WTC11 (cell line): ENCODE measurements around the gene PARP4. TPM values are rescaled to one million over a fixed set of nuclear protein-coding genes. Genes with fewer than 3 reads are reported as not detected.

Experiments
- ATAC-seq: fragments of 200-7000 bp; cut with Tn5 transposase; 2 replicates; pipeline ENCODE4 v1.10.0; 2021; ENCODE audit warnings: mild to moderate bottlenecking, moderate library complexity
- CTCF ChIA-PET: fragments of 300-600 bp; sonication (Branson Sonifier 250); formaldehyde crosslinking; loops from one replicate; lab custom pipeline; 2021; ENCODE audit warnings: antibody characterized with exemption; lab: Charles Lee
- POLR2A ChIA-PET: fragments of 350-600 bp; sonication (Branson Sonifier 250); formaldehyde crosslinking; loops from one replicate; lab custom pipeline; 2021; ENCODE audit warnings: antibody characterized with exemption; lab: Charles Lee
- DNase-seq: peaks from one replicate; pipeline ENCODE4 v3.0.0; 2021; ENCODE audit warnings: low spot score
- H3K27ac Mint-ChIP-seq: 2 replicates; pipeline ENCODE4 v1.8.0; 2021; ENCODE audit warnings: mixed read lengths
- H3K27me3 Mint-ChIP-seq: 2 replicates; pipeline ENCODE4 v1.8.0; 2021; ENCODE audit warnings: low read depth, mild to moderate bottlenecking, moderate library complexity, mixed read lengths
- H3K36me3 Mint-ChIP-seq: 2 replicates; pipeline ENCODE4 v1.8.0; 2021; ENCODE audit warnings: mixed read lengths
- H3K4me1 Mint-ChIP-seq: 2 replicates; pipeline ENCODE4 v1.8.0; 2022; ENCODE audit warnings: mixed read lengths
- H3K4me3 Mint-ChIP-seq: 2 replicates; pipeline ENCODE4 v1.8.0; 2021; ENCODE audit warnings: mild to moderate bottlenecking, moderate library complexity, mixed read lengths
- H3K9me3 Mint-ChIP-seq: 2 replicates; pipeline ENCODE4 v1.8.0; 2021; ENCODE audit warnings: mixed read lengths
- AFF4 ChIP-seq: sonication (generic); formaldehyde crosslinking; IDR thresholded peaks from 2 replicates; pipeline ENCODE4 v1.8.1; 2023; ENCODE audit warnings: mild to moderate bottlenecking, missing genetic modification reagents, borderline replicate concordance
- ATF1 ChIP-seq: sonication (generic); formaldehyde crosslinking; IDR thresholded peaks from 2 replicates; pipeline ENCODE4 v1.8.1; 2023; ENCODE audit warnings: mild to moderate bottlenecking, moderate library complexity, missing genetic modification reagents
- CREM ChIP-seq: sonication (generic); formaldehyde crosslinking; IDR thresholded peaks from 2 replicates; pipeline ENCODE4 v1.8.1; 2022; ENCODE audit warnings: mild to moderate bottlenecking, missing genetic modification reagents, moderate library complexity
- E2F1 ChIP-seq: sonication (generic); formaldehyde crosslinking; IDR thresholded peaks from 2 replicates; pipeline ENCODE4 v1.8.0; 2022; ENCODE audit warnings: mild to moderate bottlenecking, missing genetic modification reagents
- ERG ChIP-seq: fragments of 250-450 bp; sonication (Bioruptor Pico); IDR thresholded peaks from 2 replicates; pipeline ENCODE4 v1.8.0; 2021; ENCODE audit warnings: mild to moderate bottlenecking
- GABPB1 ChIP-seq: sonication (generic); formaldehyde crosslinking; IDR thresholded peaks from 2 replicates; pipeline ENCODE4 v1.8.1; 2023; ENCODE audit warnings: mild to moderate bottlenecking, missing genetic modification reagents
- HMGXB4 ChIP-seq: sonication (generic); formaldehyde crosslinking; IDR thresholded peaks from 2 replicates; pipeline ENCODE4 v1.8.1; 2023; ENCODE audit warnings: mild to moderate bottlenecking, moderate library complexity, missing genetic modification reagents
- JAZF1 ChIP-seq: fragments of 250-450 bp; sonication (Bioruptor Pico); IDR thresholded peaks from 2 replicates; pipeline ENCODE4 v1.9.0; 2021; ENCODE audit warnings: moderate library complexity, mild to moderate bottlenecking, inconsistent platforms
- JUN ChIP-seq: sonication (generic); formaldehyde crosslinking; IDR thresholded peaks from 2 replicates; pipeline ENCODE4 v1.8.0; 2023; ENCODE audit warnings: mild to moderate bottlenecking, missing genetic modification reagents
- MYBL2 ChIP-seq: sonication (generic); formaldehyde crosslinking; IDR thresholded peaks from 2 replicates; pipeline ENCODE4 v1.8.1; 2023; ENCODE audit warnings: mild to moderate bottlenecking, moderate library complexity, missing genetic modification reagents
- NFATC4 ChIP-seq: fragments of 250-450 bp; sonication (Bioruptor Pico); IDR thresholded peaks from 2 replicates; pipeline ENCODE4 v1.9.0; 2021; ENCODE audit warnings: mild to moderate bottlenecking
- NFYB ChIP-seq: sonication (generic); formaldehyde crosslinking; conservative IDR thresholded peaks from 2 replicates; pipeline ENCODE4 v1.8.0; 2022; ENCODE audit warnings: low read depth, missing genetic modification reagents
- NR1H2 ChIP-seq: sonication (generic); formaldehyde crosslinking; IDR thresholded peaks from 2 replicates; pipeline ENCODE4 v1.9.0; 2021; ENCODE audit warnings: mild to moderate bottlenecking, moderate library complexity, missing genetic modification reagents
- NR3C1 ChIP-seq: sonication (generic); formaldehyde crosslinking; conservative IDR thresholded peaks from 2 replicates; pipeline ENCODE4 v1.8.1; 2023; ENCODE audit warnings: low read depth, mild to moderate bottlenecking, missing genetic modification reagents
- RORB ChIP-seq: fragments of 250-450 bp; sonication (Bioruptor Pico); IDR thresholded peaks from 2 replicates; pipeline ENCODE4 v1.9.0; 2021; ENCODE audit warnings: mild to moderate bottlenecking
- USF1 ChIP-seq: sonication (generic); formaldehyde crosslinking; IDR thresholded peaks from 2 replicates; pipeline ENCODE4 v1.8.0; 2022; ENCODE audit warnings: mild to moderate bottlenecking, missing genetic modification reagents
- USF2 ChIP-seq: sonication (generic); formaldehyde crosslinking; IDR thresholded peaks from 2 replicates; pipeline ENCODE4 v1.8.1; 2023; ENCODE audit warnings: mild to moderate bottlenecking, missing genetic modification reagents, moderate library complexity
- ZBTB21 ChIP-seq: sonication (generic); formaldehyde crosslinking; IDR thresholded peaks from 2 replicates; pipeline ENCODE4 v1.8.1; 2023; ENCODE audit warnings: mild to moderate bottlenecking, missing genetic modification reagents, borderline replicate concordance
- ZMAT4 ChIP-seq: fragments of 250-450 bp; sonication (Bioruptor Pico); IDR thresholded peaks from 2 replicates; pipeline ENCODE4 v1.9.0; 2021; ENCODE audit warnings: mild to moderate bottlenecking
- ZNF263 ChIP-seq: sonication (generic); formaldehyde crosslinking; IDR thresholded peaks from 2 replicates; pipeline ENCODE4 v1.8.1; 2022; ENCODE audit warnings: low read depth, mild to moderate bottlenecking, moderate library complexity, missing genetic modification reagents
- ZNF423 ChIP-seq: fragments of 250-450 bp; sonication (Bioruptor Pico); IDR thresholded peaks from 2 replicates; pipeline ENCODE4 v2.1.2; 2022; ENCODE audit warnings: mild to moderate bottlenecking, moderate library complexity
- ZNF512 ChIP-seq: sonication (generic); formaldehyde crosslinking; IDR thresholded peaks from 2 replicates; pipeline ENCODE4 v1.8.1; 2022; ENCODE audit warnings: missing genetic modification reagents, borderline replicate concordance
- total RNA-seq: library from RNA; stranded (reverse); gene quantifications from 3 replicates; pipeline ENCODE4 v1.2.3, GENCODE V29; 2021

PARP4 gene
- total RNA-seq, 1 experiment from 2014 or later = 30.7 TPM

GRCh38 chr13:24520733-24521132 lies 8.2 kb upstream of the PARP4 start:
- H3K27ac Mint-ChIP-seq = no peak overlapping the region
- 0 out of 2 replicates have a peak, but pooled peaks cover 6% of the 10 kb centered on the region for H3K9me3 Mint-ChIP-seq
- H3K27me3 Mint-ChIP-seq = no peaks in the 10 kb centered on the region
- H3K4me3 Mint-ChIP-seq = no peak overlapping the region
- no peaks in the 10 kb centered on the region for H3K36me3 Mint-ChIP-seq
- ATAC-seq (no peak), DNase-seq (no peak)
- H3K4me1 Mint-ChIP-seq = no peaks in the 10 kb centered on the region
- ChIA-PET CTCF (no interaction called here), POLR2A (no interaction called here)
- TF ChIP-seq ZMAT4 (CRISPR knock-in tag) = no peak

GRCh38 chr13:24516919-24517318 lies 4.3 kb upstream of the PARP4 start:
- Mint-ChIP-seq H3K4me3 (no peak overlapping the region), H3K9me3 (peaks cover 4% of the 10 kb centered on the region; the same call in 1 of the 2 replicates), H3K27me3 (peaks cover 3% of the 10 kb centered on the region; the same call in 1 of the 2 replicates), H3K4me1 (peaks cover 10% of the 10 kb centered on the region), H3K36me3 (0 out of 2 replicates have a peak, but pooled peaks cover 2% of the 10 kb centered on the region), H3K27ac (no peak overlapping the region)
- TF ChIP-seq USF2 (no peak), E2F1 (CRISPR knock-in tag) (no peak), ERG (CRISPR knock-in tag) (no peak), GABPB1 (CRISPR knock-in tag) (no peak), NFYB (CRISPR knock-in tag) (no peak), RORB (CRISPR knock-in tag) (no peak), JUN (no peak), JAZF1 (CRISPR knock-in tag) (no peak), AFF4 (CRISPR knock-in tag) (no peak), ZBTB21 (CRISPR knock-in tag) (no peak), NFATC4 (CRISPR knock-in tag) (no peak), ZNF263 (no peak), MYBL2 (CRISPR knock-in tag) (no peak), ZNF423 (CRISPR knock-in tag) (no peak)
- DNase-seq (no peak), ATAC-seq (no peak)
- ChIA-PET CTCF (interaction anchor here (1.2 kb wide), 1 partner anchor 13 kb away, joined by 3 read pairs; no protein-coding TSS in a partner anchor), POLR2A (interaction anchor here (0.6 kb wide), 1 partner anchor 90 kb away, joined by 7 read pairs; no protein-coding TSS in a partner anchor)

- Mint-ChIP-seq H3K36me3 (0 out of 2 replicates have a peak, but pooled peaks cover 2% of the 10 kb centered on the region), H3K4me1 (peaks cover 20% of the 10 kb centered on the region), H3K9me3 (peaks cover 4% of the 10 kb centered on the region; the same call in 1 of the 2 replicates), H3K27ac (peak overlapping the region; percentile 36), H3K27me3 (peaks cover 3% of the 10 kb centered on the region; the same call in 1 of the 2 replicates), H3K4me3 (peak overlapping the region; percentile 83)
- TF ChIP-seq NR1H2 (CRISPR knock-in tag) (no peak), ZNF512 (no peak), ATF1 (no peak), USF1 (no peak), CREM (CRISPR knock-in tag) (0 out of 2 replicates have a peak, but pooled peaks have one; percentile 15), NR3C1 (CRISPR knock-in tag) (no peak), HMGXB4 (CRISPR knock-in tag) (peak; percentile 15; the same call in 1 of the 2 replicates)
- no peak for ATAC-seq
- POLR2A ChIA-PET = no interaction called here
- CTCF ChIA-PET = no interaction called here
- no peak for DNase-seq
Observed at GRCh38 chr13:24512908-24513213, 283 bp upstream of the PARP4 start.
